Heart right ventricle (tissue), 16 donors: ENCODE measurements around the gene MAPKAP1. TPM values are rescaled to one million over a fixed set of nuclear protein-coding genes. Genes with fewer than 3 reads are reported as not detected.

Experiments
- ATAC-seq, 8 donors: fragments of 200-7000 bp; cut with Tn5 transposase; one replicate each; pipeline ENCODE4 v1.9.1; 2020; ENCODE audit warnings: mild to moderate bottlenecking in 8 of 8, moderate library complexity in 8 of 8, moderate number of reproducible peaks in 1 of 8
- DNase-seq, 2 donors: peaks; one replicate each; pipeline ENCODE4 v3.0.0-alpha.2; 2020
- H3K27ac ChIP-seq, 10 donors: fragments of 200-600 bp; sonication (generic) in 2 of 10; one replicate each; pipeline versions ENCODE4 v1.5.0 to v1.8.0; 2020 to 2022; ENCODE audit warnings: mild to moderate bottlenecking in 3 of 10
- H3K27me3 ChIP-seq, 7 donors: fragments of 200-600 bp; one replicate each; pipeline ENCODE4 v1.8.0; 2021 to 2022; ENCODE audit warnings: mild to moderate bottlenecking in 2 of 7
- H3K36me3 ChIP-seq, 9 donors: fragments of 200-600 bp; sonication (generic) in 1 of 9; one replicate each; pipeline versions ENCODE4 v1.5.0 to v1.8.0; 2020 to 2022; ENCODE audit warnings: mild to moderate bottlenecking in 2 of 9
- H3K4me1 ChIP-seq, 9 donors: fragments of 200-600 bp; sonication (generic) in 1 of 9; one replicate each; pipeline versions ENCODE4 v1.5.0 to v1.8.0; 2020 to 2022; ENCODE audit warnings: mild to moderate bottlenecking in 4 of 9
- H3K4me3 ChIP-seq, 10 donors: fragments of 200-600 bp; sonication (generic) in 2 of 10; one replicate each; pipeline versions ENCODE4 v1.5.0 to v1.8.0; 2020 to 2022; ENCODE audit warnings: mild to moderate bottlenecking in 7 of 10, moderate library complexity in 2 of 10
- H3K9me3 ChIP-seq, 11 donors: fragments of 200-600 bp in 10 of 11; sonication (generic) in 2 of 11; one replicate each; pipeline versions ENCODE4 v1.5.0 to v1.8.0; 2013 to 2022; ENCODE audit warnings: mild to moderate bottlenecking in 2 of 11, control low read depth in 1 of 11, moderate library complexity in 1 of 11
- CTCF ChIP-seq, 9 donors: fragments of 200-600 bp; sonication (generic) in 2 of 9; IDR thresholded peaks; one replicate each; pipeline versions ENCODE4 v1.5.0 to v1.8.0; 2021 to 2022; ENCODE audit warnings: antibody characterized with exemption in 9 of 9, mild to moderate bottlenecking in 5 of 9, moderate library complexity in 1 of 9
- WGBS, 2 donors: extraction: QIAGEN DNeasy Blood & Tissue Kit; methylation state at CpG; one replicate each; pipeline ENCODE4 v1.1.7; 2013; ENCODE audit warnings: inconsistent platforms in 1 of 2; 5-methylcytosine and 5-hydroxymethylcytosine counted together
- intact Hi-C, 10 donors: fragments of 100-400 bp; cut with DNase I; formaldehyde crosslinking; loops; one replicate each; pipeline versions ENCODE4 v1.11.1 to v1.14.2; 2022
- polyA plus RNA-seq, 2 donors: library from polyadenylated mRNA; stranded (reverse); fragments of 200-250 nt; gene quantifications; one replicate each; pipeline ENCODE4 v1.2.3, GENCODE V29; 2013
- total RNA-seq, 10 donors: library from RNA; stranded (reverse); fragmentation: NEBNext Ultra II Directional in 3 of 10; extraction: Animal tissue kit (Norgen Biotek cat#: 25700) in 3 of 10; gene quantifications; one replicate each; pipeline versions ENCODE4 v1.2.1 to v1.2.4, GENCODE V29; 2021 to 2023
- donor health status: Arrhythmogenic right ventricular cardiomyopathy.
- donor health status: ischemic (EF 13 %, LVEDD 7.1; RV severe dilation, severe dysfunction).
- donor health status: healthy with polysubstance abuse.
- donor health status: DM: no; HTN: yes; CAD: no.
- donor health status: DM: no; HTN: no; CAD: no.
- donor health status: ischemic (EF 25% LVEDD 6.9; RV normal size, moderate dysfunction).
- donor health status: ischemic (EF 25% LVEDD 5.7; RV mildly dilated, moderate dysfunction).
- donor health status: healthy.
- donor health status: DM: yes; HTN: yes; CAD: no.
- donor health status: Ischemic cardiomyopathy.
- donor health status: ischemic (EF 35%, LVEDD 5.7; RV mildly dilated, moderate dysfunction).
- donor health status: nonischemic (EF 11% LVEDD 7.7; RV severe dilation, severe dysfunction).
- donor health status: DM: yes; HTN: yes; CAD: no.
- donor health status: PGD.
- donor health status: ischemic (EF 29% LVEDD 5.4; RV normal size, mild dysfunction).
- donor health status: nonischemic (EF 23%, LVEDD 6.1; RV moderate dilation, normal function).

Gene MAPKAP1
- total and polyA plus RNA-seq, 12 donors, result 102 to 143 (median 116) TPM

- no peaks in the 10 kb centered on the region for H3K36me3 ChIP-seq
- TF ChIP-seq CTCF (IDR thresholded peaks at IDR 0.05), result no peak
- H3K27me3 ChIP-seq, result no peaks in the 10 kb centered on the region
- intact Hi-C loops, result loop anchor here in 2 of 10 donors (10.0 kb wide), 3 partner anchors 74 to 234 kb away; no protein-coding TSS in a partner anchor
- DNase-seq (no peak), ATAC-seq (peak in 1 of 8 donors; percentile 28)
- no peaks in the 10 kb centered on the region for H3K9me3 ChIP-seq
- 82 to 83% methylated on average over 7 of the region's 7 CpGs for WGBS, 2 donors
- H3K4me3 ChIP-seq, result no peak overlapping the region
- peaks cover 0 to 50% (median 33%) of the 10 kb centered on the region in 9 donors for H3K4me1 ChIP-seq
- no peak overlapping the region for H3K27ac ChIP-seq
Measured at GRCh38 chr9:125638239-125639045, 68.6 kb downstream of the MAPKAP1 start.

GRCh38 chr9:125637241-125637640, 69.8 kb downstream of the MAPKAP1 start:
- H3K36me3 ChIP-seq, result no peaks in the 10 kb centered on the region
- peaks cover 0 to 60% (median 45%) of the 10 kb centered on the region in 9 donors for H3K4me1 ChIP-seq
- 97 to 98% methylated on average over 2 of the region's 2 CpGs for WGBS, 2 donors
- intact Hi-C loops, result loop anchor here in 2 of 10 donors (10.0 kb wide), 3 partner anchors 72 to 232 kb away; no protein-coding TSS in a partner anchor
- DNase-seq, result no peak
- ATAC-seq, result no peak
- H3K27me3 ChIP-seq, result no peaks in the 10 kb centered on the region
- no peak overlapping the region for H3K4me3 ChIP-seq
- TF ChIP-seq CTCF (IDR thresholded peaks at IDR 0.05), result no peak
- H3K9me3 ChIP-seq, result no peaks in the 10 kb centered on the region
- no peak overlapping the region for H3K27ac ChIP-seq

GRCh38 chr9:125635888-125636287, 71.1 kb downstream of the MAPKAP1 start:
- 51 to 58% methylated on average over 2 of the region's 2 CpGs for WGBS, 2 donors

More at GRCh38 chr9:125635888-125636287, 71.1 kb downstream of the MAPKAP1 start:
- TF ChIP-seq CTCF (IDR thresholded peaks at IDR 0.05), result no peak
- no peaks in the 10 kb centered on the region for H3K27me3 ChIP-seq
- intact Hi-C loops, result loop anchor here in 2 of 10 donors (10.0 kb wide), 3 partner anchors 71 to 231 kb away; no protein-coding TSS in a partner anchor
- no peak for DNase-seq
- H3K27ac ChIP-seq, result no peak overlapping the region
- ATAC-seq, result no peak
- no peak overlapping the region for H3K4me3 ChIP-seq
- no peaks in the 10 kb centered on the region for H3K9me3 ChIP-seq
- no peaks in the 10 kb centered on the region for H3K36me3 ChIP-seq
- H3K4me1 ChIP-seq, result peaks cover 0 to 72% (median 46%) of the 10 kb centered on the region in 9 donors
